K562 (cell line): ENCODE results near the gene PEX13. TPM values are rescaled to one million over a fixed set of nuclear protein-coding genes. Genes with fewer than 3 reads are reported as not detected.

Experiments
- BHLHE40 ChIP-seq: IDR thresholded peaks from 2 replicates; pipeline ENCODE4 v1.6.1; 2011; ENCODE audit warnings: low read length, improper control_type of control experiment
- CEBPB ChIP-seq: fragments of 450-650 bp; IDR thresholded peaks from 2 replicates; pipeline ENCODE4 v1.6.1; 2016; ENCODE audit warnings: missing genetic modification characterization, missing compliant biosample characterization
- CEBPG ChIP-seq, 3 experiments: fragments of 200-800 bp in 1 of 3; sonication (Bioruptor generic) in 1 of 3; sonication (generic) in 1 of 3; formaldehyde crosslinking in 1 of 3; IDR thresholded peaks in 2 of 3; conservative IDR thresholded peaks in 1 of 3; 2 replicates each; pipeline versions ENCODE4 v1.6.1 to v1.8.0; 2016 to 2022; ENCODE audit warnings: missing compliant biosample characterization in 2 of 3, missing genetic modification characterization in 2 of 3, mild to moderate bottlenecking in 1 of 3, missing genetic modification reagents in 1 of 3
- CREB3L1 ChIP-seq: fragments of 450-650 bp; IDR thresholded peaks from 2 replicates; pipeline ENCODE4 v1.6.1; 2014; ENCODE audit warnings: low read depth, mild to moderate bottlenecking, moderate library complexity, borderline replicate concordance
- DMBX1 ChIP-seq: fragments of 250-450 bp; sonication (Bioruptor Pico); IDR thresholded peaks from 2 replicates; pipeline ENCODE4 v1.8.0; 2022; ENCODE audit warnings: inconsistent platforms, mild to moderate bottlenecking, moderate library complexity, borderline replicate concordance
- NBN ChIP-seq: fragments of 450-650 bp; IDR thresholded peaks from 2 replicates; pipeline ENCODE4 v1.6.1; 2016; ENCODE audit warnings: low read depth, mild to moderate bottlenecking
- RFX7 ChIP-seq: fragments of 250-450 bp; sonication (Bioruptor Pico); IDR thresholded peaks from 2 replicates; pipeline ENCODE4 v1.5.1; 2021; ENCODE audit warnings: mild to moderate bottlenecking
- ZNF316 ChIP-seq: fragments of 450-650 bp; IDR thresholded peaks from 2 replicates; pipeline ENCODE4 v1.6.1; 2016
- ZNF639 ChIP-seq, 2 experiments: fragments of 200-800 bp in 1 of 2; sonication (Bioruptor generic) in 1 of 2; sonication (generic) in 1 of 2; formaldehyde crosslinking in 1 of 2; IDR thresholded peaks in 1 of 2; conservative IDR thresholded peaks in 1 of 2; 2 replicates each; pipeline versions ENCODE4 v1.5.0 to v1.6.1; 2016 to 2020; ENCODE audit warnings: missing compliant biosample characterization in 1 of 2, missing genetic modification characterization in 1 of 2, missing genetic modification reagents in 1 of 2
- polyA plus RNA-seq, 8 experiments: library from polyadenylated mRNA; depleted of rRNA in 4 of 8; stranded (reverse) in 5 of 8; unstranded in 3 of 8; fragments of >200 nt; fragmentation: Nextera tagmentation in 2 of 8; fragmentation: Illumina TruSeq in 1 of 8; extraction: Ambion mirVana in 2 of 8; extraction: Trizol in 1 of 8; gene quantifications; 2 replicates each; pipeline versions ENCODE4 v1.2.1 to v1.2.3, GENCODE V29; 2011 to 2014; ENCODE audit warnings: inconsistent platforms in 1 of 8, missing spikeins in 1 of 8
- total RNA-seq, 7 experiments: library from RNA; depleted of rRNA in 6 of 7; stranded (reverse); fragments of >200 nt in 6 of 7; fragmentation: Illumina TruSeq in 2 of 7; extraction: Trizol in 2 of 7; gene quantifications; 2 replicates each; pipeline versions ENCODE4 v1.2.1 to v1.2.3, GENCODE V29; 2011 to 2021; ENCODE audit warnings: low replicate concordance in 1 of 7
- TF ChIP-seq, protein P1 (sequence below): fragments of 450-650 bp; IDR thresholded peaks from 2 replicates; pipeline ENCODE4 v1.7.1; 2018; ENCODE audit warnings: mild to moderate bottlenecking, low read depth; ENCODE audit not compliant: partially characterized antibody
- TF ChIP-seq, protein P2 (sequence below): fragments of 250-450 bp; sonication (Bioruptor Pico); IDR thresholded peaks from 2 replicates; pipeline ENCODE4 v1.4.0; 2020; ENCODE audit warnings: mild to moderate bottlenecking, moderate library complexity
- TF ChIP-seq, protein P3 (sequence below), 2 experiments: fragments of 450-650 bp in 1 of 2; sonication (generic) in 1 of 2; formaldehyde crosslinking in 1 of 2; IDR thresholded peaks in 1 of 2; conservative IDR thresholded peaks in 1 of 2; 2 replicates each; pipeline versions ENCODE4 v1.6.1 to v1.8.1; 2016 to 2023; ENCODE audit warnings: mild to moderate bottlenecking in 2 of 2, moderate library complexity in 2 of 2, inconsistent platforms in 1 of 2, missing genetic modification reagents in 1 of 2

Gene PEX13
- total and polyA plus RNA-seq, 9 of the 15 experiments (the other 6 are each of a cell fraction or from before 2014, with no cell fraction given) = 4.0 to 30.4 (median 18.8) TPM

GRCh38 chr2:61023670-61024069, 6.2 kb downstream of the PEX13 start (continued):
- no peak for TF ChIP-seq CEBPG (CRISPR knock-in tag; IDR thresholded peaks at IDR 0.05)
- TF ChIP-seq CEBPG (tag; conservative IDR thresholded peaks at IDR 0.05 in 1 of 2, IDR thresholded peaks at IDR 0.05 in 1 of 2) = peak in 1 of 2 experiments; percentile 65; a peak in 1 of 4 replicates
- TF ChIP-seq ZNF639 (CRISPR knock-in tag; conservative IDR thresholded peaks at IDR 0.05 in 1 of 2, IDR thresholded peaks at IDR 0.05 in 1 of 2) = no peak
- TF ChIP-seq, protein P1, sequence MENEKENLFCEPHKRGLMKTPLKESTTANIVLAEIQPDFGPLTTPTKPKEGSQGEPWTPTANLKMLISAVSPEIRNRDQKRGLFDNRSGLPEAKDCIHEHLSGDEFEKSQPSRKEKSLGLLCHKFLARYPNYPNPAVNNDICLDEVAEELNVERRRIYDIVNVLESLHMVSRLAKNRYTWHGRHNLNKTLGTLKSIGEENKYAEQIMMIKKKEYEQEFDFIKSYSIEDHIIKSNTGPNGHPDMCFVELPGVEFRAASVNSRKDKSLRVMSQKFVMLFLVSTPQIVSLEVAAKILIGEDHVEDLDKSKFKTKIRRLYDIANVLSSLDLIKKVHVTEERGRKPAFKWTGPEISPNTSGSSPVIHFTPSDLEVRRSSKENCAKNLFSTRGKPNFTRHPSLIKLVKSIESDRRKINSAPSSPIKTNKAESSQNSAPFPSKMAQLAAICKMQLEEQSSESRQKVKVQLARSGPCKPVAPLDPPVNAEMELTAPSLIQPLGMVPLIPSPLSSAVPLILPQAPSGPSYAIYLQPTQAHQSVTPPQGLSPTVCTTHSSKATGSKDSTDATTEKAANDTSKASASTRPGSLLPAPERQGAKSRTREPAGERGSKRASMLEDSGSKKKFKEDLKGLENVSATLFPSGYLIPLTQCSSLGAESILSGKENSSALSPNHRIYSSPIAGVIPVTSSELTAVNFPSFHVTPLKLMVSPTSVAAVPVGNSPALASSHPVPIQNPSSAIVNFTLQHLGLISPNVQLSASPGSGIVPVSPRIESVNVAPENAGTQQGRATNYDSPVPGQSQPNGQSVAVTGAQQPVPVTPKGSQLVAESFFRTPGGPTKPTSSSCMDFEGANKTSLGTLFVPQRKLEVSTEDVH = no peak
- TF ChIP-seq DMBX1 (CRISPR knock-in tag) = no peak
- TF ChIP-seq RFX7 (CRISPR knock-in tag) = no peak
- TF ChIP-seq, protein P2, sequence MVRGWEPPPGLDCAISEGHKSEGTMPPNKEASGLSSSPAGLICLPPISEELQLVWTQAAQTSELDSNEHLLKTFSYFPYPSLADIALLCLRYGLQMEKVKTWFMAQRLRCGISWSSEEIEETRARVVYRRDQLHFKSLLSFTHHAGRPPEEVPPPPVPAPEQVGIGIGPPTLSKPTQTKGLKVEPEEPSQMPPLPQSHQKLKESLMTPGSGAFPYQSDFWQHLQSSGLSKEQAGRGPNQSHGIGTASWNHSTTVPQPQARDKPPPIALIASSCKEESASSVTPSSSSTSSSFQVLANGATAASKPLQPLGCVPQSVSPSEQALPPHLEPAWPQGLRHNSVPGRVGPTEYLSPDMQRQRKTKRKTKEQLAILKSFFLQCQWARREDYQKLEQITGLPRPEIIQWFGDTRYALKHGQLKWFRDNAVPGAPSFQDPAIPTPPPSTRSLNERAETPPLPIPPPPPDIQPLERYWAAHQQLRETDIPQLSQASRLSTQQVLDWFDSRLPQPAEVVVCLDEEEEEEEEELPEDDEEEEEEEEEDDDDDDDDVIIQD (CRISPR knock-in tag) = no peak
- peak; percentile 79 for TF ChIP-seq CEBPB (tag)
- TF ChIP-seq, protein P3, sequence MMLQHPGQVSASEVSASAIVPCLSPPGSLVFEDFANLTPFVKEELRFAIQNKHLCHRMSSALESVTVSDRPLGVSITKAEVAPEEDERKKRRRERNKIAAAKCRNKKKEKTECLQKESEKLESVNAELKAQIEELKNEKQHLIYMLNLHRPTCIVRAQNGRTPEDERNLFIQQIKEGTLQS (IDR thresholded peaks at IDR 0.05) = peak; percentile 44; the same call in 1 of the 2 replicates
- TF ChIP-seq, protein P3 (CRISPR knock-in tag; conservative IDR thresholded peaks at IDR 0.05) = no peak
- TF ChIP-seq BHLHE40 = no peak
- no peak for TF ChIP-seq CREB3L1
- TF ChIP-seq NBN = no peak
- TF ChIP-seq ZNF316 = 0 out of 2 replicates have a peak, but pooled peaks have one; percentile 6
